K562 (cell line): ENCODE results near the gene ECD. TPM values are rescaled to one million over a fixed set of nuclear protein-coding genes. Genes with fewer than 3 reads are reported as not detected.

Experiments used
- ATAC-seq: fragments of 200-7000 bp; cut with Tn5 transposase; 3 replicates; pipeline ENCODE4 v1.9.1; 2020; ENCODE audit warnings: moderate library complexity
- BruUV-seq: library from RNA; stranded (reverse); fragments of 400-500 nt; replicated peaks from 2 replicates; lab custom pipeline; 2021; lab: Mats Ljungman, UMichigan
- CTCF ChIA-PET: fragments of 300-600 bp; formaldehyde crosslinking; extraction: SDS; loops from one replicate; lab custom pipeline; 2021; ENCODE audit warnings: low intra/inter-chr PET ratio; lab: Yijun Ruan, JAX
- POLR2A ChIA-PET: fragments of 300-600, 350-650 bp; sonication (Branson Sonifier 250); formaldehyde crosslinking; extraction: SDS; loops from one replicate; lab custom pipeline; 2021; ENCODE audit warnings: antibody characterized with exemption, inconsistent platforms; lab: Yijun Ruan, JAX
- DNase-seq, 4 experiments: peaks; one replicate each; pipeline versions ENCODE4 v3.0.0 to v3.0.0-alpha.2; 2011 to 2018; ENCODE audit warnings: low spot score in 3 of 4, mixed read lengths in 3 of 4; ENCODE audit errors: extremely low read depth in 1 of 4
- FAIRE-seq: peaks from 2 replicates; lab custom pipeline; 2011; peaks lifted over from hg19 to GRCh38; lab: Jason Lieb, UNC
- H2AFZ ChIP-seq: 2 replicates; pipeline ENCODE4 v1.6.0; 2011; ENCODE audit warnings: low read depth, low read length, control low read depth, inconsistent platforms
- H3K27ac ChIP-seq: fragments of 200-600 bp; 3 replicates; pipeline ENCODE4 v1.8.0; 2011; ENCODE audit warnings: low read depth, mild to moderate bottlenecking, control low read depth, inconsistent platforms, low read length, moderate library complexity, mixed read lengths; ENCODE audit errors: extremely low read depth
- H3K27me3 ChIP-seq, 2 experiments: fragments of 300-600 bp in 1 of 2; 2 replicates in 1 of 2; 3 replicates in 1 of 2; pipeline versions ENCODE4 v1.6.0 to v1.8.0; 2011; ENCODE audit warnings: inconsistent platforms in 2 of 2, low read length in 2 of 2, mild to moderate bottlenecking in 1 of 2, mixed read lengths in 1 of 2, moderate library complexity in 1 of 2; ENCODE audit not compliant: control insufficient read depth in 2 of 2, insufficient read depth in 2 of 2
- H3K36me3 ChIP-seq: fragments of 300-600 bp; 3 replicates; pipeline ENCODE4 v1.8.0; 2011; ENCODE audit warnings: mild to moderate bottlenecking, low read length, inconsistent platforms; ENCODE audit not compliant: control insufficient read depth, insufficient read depth
- H3K4me1 ChIP-seq, 2 experiments: fragments of 200-600 bp in 1 of 2; replicated peaks in 1 of 2; 2 replicates in 1 of 2; 3 replicates in 1 of 2; pipeline versions ENCODE4 v1.5.1 to v1.8.0; 2011; ENCODE audit warnings: inconsistent platforms in 2 of 2, low read length in 2 of 2, mild to moderate bottlenecking in 1 of 2, mixed read lengths in 1 of 2, moderate library complexity in 1 of 2; ENCODE audit not compliant: control insufficient read depth in 2 of 2, insufficient read depth in 2 of 2
- H3K4me2 ChIP-seq: 2 replicates; pipeline ENCODE4 v1.6.1; 2011; ENCODE audit warnings: low read length, control low read depth, inconsistent platforms, mixed read lengths; ENCODE audit not compliant: insufficient read depth
- H3K4me3 ChIP-seq: fragments of 200-600 bp; sonication (generic), shearing (Covaris generic); 2 replicates; pipeline ENCODE4 v1.5.1; 2016; ENCODE audit warnings: control low read depth, inconsistent platforms
- H3K79me2 ChIP-seq: fragments of 200-600 bp; 3 replicates; pipeline ENCODE4 v1.8.0; 2011; ENCODE audit warnings: low read length, inconsistent platforms; ENCODE audit not compliant: control insufficient read depth, insufficient read depth
- H3K9ac ChIP-seq, 2 experiments: 2 replicates each; pipeline versions ENCODE4 v1.6.0 to v1.6.1; 2011; ENCODE audit warnings: low read depth in 2 of 2, low read length in 2 of 2, control low read depth in 1 of 2, inconsistent platforms in 1 of 2, mild to moderate bottlenecking in 1 of 2, mixed read lengths in 1 of 2; ENCODE audit not compliant: insufficient read depth in 1 of 2
- H3K9me1 ChIP-seq: one replicate; pipeline ENCODE4 v1.6.0; 2011; ENCODE audit warnings: inconsistent platforms, mild to moderate bottlenecking, low read length, moderate library complexity; ENCODE audit not compliant: control insufficient read depth, insufficient read depth
- H3K9me3 ChIP-seq: replicated peaks from 2 replicates; pipeline ENCODE4 v1.5.1; 2011; ENCODE audit warnings: low read depth, low read length, inconsistent platforms; ENCODE audit not compliant: control insufficient read depth, insufficient read depth
- H4K20me1 ChIP-seq: replicated peaks from 2 replicates; pipeline ENCODE4 v1.6.1; 2011; ENCODE audit warnings: low read length, inconsistent platforms, mixed read lengths; ENCODE audit not compliant: control insufficient read depth, insufficient read depth
- BMI1 ChIP-seq: fragments of 150-350 bp; IDR thresholded peaks from 2 replicates; pipeline ENCODE4 v1.6.1; 2014; ENCODE audit warnings: low read length
- CEBPG ChIP-seq, 3 experiments: fragments of 200-800 bp in 1 of 3; sonication (Bioruptor generic) in 1 of 3; sonication (generic) in 1 of 3; formaldehyde crosslinking in 1 of 3; IDR thresholded peaks in 2 of 3; conservative IDR thresholded peaks in 1 of 3; 2 replicates each; pipeline versions ENCODE4 v1.6.1 to v1.8.0; 2016 to 2022; ENCODE audit warnings: missing compliant biosample characterization in 2 of 3, missing genetic modification characterization in 2 of 3, mild to moderate bottlenecking in 1 of 3, missing genetic modification reagents in 1 of 3
- RBM25 ChIP-seq: fragments of 200-400 bp; formaldehyde crosslinking; IDR thresholded peaks from 2 replicates; pipeline ENCODE4 v1.6.1; 2018; ENCODE audit warnings: low read length, low read depth, moderate library complexity; ENCODE audit not compliant: severe bottlenecking
- ZNF121 ChIP-seq: sonication (generic); formaldehyde crosslinking; conservative IDR thresholded peaks from 2 replicates; pipeline ENCODE4 v1.8.0; 2022; ENCODE audit warnings: missing genetic modification reagents
- ZNF175 ChIP-seq: fragments of 200-800 bp; sonication (Bioruptor generic); IDR thresholded peaks from 2 replicates; pipeline ENCODE4 v1.6.1; 2016; ENCODE audit warnings: low read depth, mild to moderate bottlenecking, missing genetic modification characterization, missing compliant biosample characterization
- in situ Hi-C: fragments of 300-500 bp; cut with MboI; formaldehyde crosslinking; loops from 4 replicates; pipeline ENCODE4 v1.15.0; 2018; ENCODE audit warnings: inconsistent platforms, mixed read lengths
- intact Hi-C: fragments of 100-400 bp; cut with micrococcal nuclease; formaldehyde crosslinking; loops from 2 replicates; pipeline ENCODE4 v1.14.2; 2022
- polyA plus RNA-seq, 8 experiments: library from polyadenylated mRNA; depleted of rRNA in 4 of 8; stranded (reverse) in 5 of 8; unstranded in 3 of 8; fragments of >200 nt; fragmentation: Nextera tagmentation in 2 of 8; fragmentation: Illumina TruSeq in 1 of 8; extraction: Ambion mirVana in 2 of 8; extraction: Trizol in 1 of 8; gene quantifications; 2 replicates each; pipeline versions ENCODE4 v1.2.1 to v1.2.3, GENCODE V29; 2011 to 2014; ENCODE audit warnings: inconsistent platforms in 1 of 8, missing spikeins in 1 of 8
- total RNA-seq, 7 experiments: library from RNA; depleted of rRNA in 6 of 7; stranded (reverse); fragments of >200 nt in 6 of 7; fragmentation: Illumina TruSeq in 2 of 7; extraction: Trizol in 2 of 7; gene quantifications; 2 replicates each; pipeline versions ENCODE4 v1.2.1 to v1.2.3, GENCODE V29; 2011 to 2021; ENCODE audit warnings: low replicate concordance in 1 of 7
- TF ChIP-seq, protein P1 (sequence below), 2 experiments: fragments of 150-350 bp in 1 of 2; IDR thresholded peaks; 2 replicates each; pipeline ENCODE4 v1.6.1; 2012 to 2016; ENCODE audit warnings: low read depth in 2 of 2, low read length in 2 of 2, mild to moderate bottlenecking in 1 of 2, moderate library complexity in 1 of 2

ECD gene
- total and polyA plus RNA-seq, 9 of the 15 experiments (the other 6 are each of a cell fraction or from before 2014, with no cell fraction given) = 33.5 to 79.9 (median 53.2) TPM

- Histone ChIP-seq H3K4me1 (peaks cover 0 to 3% of the 10 kb centered on the region in 2 experiments; a peak in 1 of 5 replicates), H3K4me2 (no peak overlapping the region), H3K27ac (no peak overlapping the region), H3K9me1 (no peaks in the 10 kb centered on the region), H3K9ac (no peak overlapping the region), H4K20me1 (no peaks in the 10 kb centered on the region), H3K27me3 (no peaks in the 10 kb centered on the region), H3K9me3 (no peaks in the 10 kb centered on the region), H3K79me2 (peaks cover 9% of the 10 kb centered on the region; the same call in 2 of the 3 replicates), H2AFZ (no peak overlapping the region), H3K4me3 (no peak overlapping the region), H3K36me3 (no peaks in the 10 kb centered on the region)
- no peak for ATAC-seq
- intact Hi-C loops = no loop called here
- no peak for FAIRE-seq
- no TSS peak for BruUV-seq
- ChIA-PET CTCF (no interaction called here), POLR2A (interaction anchor here (0.6 kb wide), 1 partner anchor 99 kb away, joined by 3 read pairs; no protein-coding TSS in a partner anchor)
- in situ Hi-C loops = no loop called here
- no peak for DNase-seq
- peak; percentile 71 for TF ChIP-seq ZNF121 (CRISPR knock-in tag)
- TF ChIP-seq BMI1 = no peak
- TF ChIP-seq RBM25 = peak; percentile 64
- TF ChIP-seq ZNF175 (CRISPR knock-in tag) = peak; percentile 55; the same call in 1 of the 2 replicates
- TF ChIP-seq, protein P1, sequence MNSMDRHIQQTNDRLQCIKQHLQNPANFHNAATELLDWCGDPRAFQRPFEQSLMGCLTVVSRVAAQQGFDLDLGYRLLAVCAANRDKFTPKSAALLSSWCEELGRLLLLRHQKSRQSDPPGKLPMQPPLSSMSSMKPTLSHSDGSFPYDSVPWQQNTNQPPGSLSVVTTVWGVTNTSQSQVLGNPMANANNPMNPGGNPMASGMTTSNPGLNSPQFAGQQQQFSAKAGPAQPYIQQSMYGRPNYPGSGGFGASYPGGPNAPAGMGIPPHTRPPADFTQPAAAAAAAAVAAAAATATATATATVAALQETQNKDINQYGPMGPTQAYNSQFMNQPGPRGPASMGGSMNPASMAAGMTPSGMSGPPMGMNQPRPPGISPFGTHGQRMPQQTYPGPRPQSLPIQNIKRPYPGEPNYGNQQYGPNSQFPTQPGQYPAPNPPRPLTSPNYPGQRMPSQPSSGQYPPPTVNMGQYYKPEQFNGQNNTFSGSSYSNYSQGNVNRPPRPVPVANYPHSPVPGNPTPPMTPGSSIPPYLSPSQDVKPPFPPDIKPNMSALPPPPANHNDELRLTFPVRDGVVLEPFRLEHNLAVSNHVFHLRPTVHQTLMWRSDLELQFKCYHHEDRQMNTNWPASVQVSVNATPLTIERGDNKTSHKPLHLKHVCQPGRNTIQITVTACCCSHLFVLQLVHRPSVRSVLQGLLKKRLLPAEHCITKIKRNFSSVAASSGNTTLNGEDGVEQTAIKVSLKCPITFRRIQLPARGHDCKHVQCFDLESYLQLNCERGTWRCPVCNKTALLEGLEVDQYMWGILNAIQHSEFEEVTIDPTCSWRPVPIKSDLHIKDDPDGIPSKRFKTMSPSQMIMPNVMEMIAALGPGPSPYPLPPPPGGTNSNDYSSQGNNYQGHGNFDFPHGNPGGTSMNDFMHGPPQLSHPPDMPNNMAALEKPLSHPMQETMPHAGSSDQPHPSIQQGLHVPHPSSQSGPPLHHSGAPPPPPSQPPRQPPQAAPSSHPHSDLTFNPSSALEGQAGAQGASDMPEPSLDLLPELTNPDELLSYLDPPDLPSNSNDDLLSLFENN (IDR thresholded peaks at IDR 0.05; ENCODE audit: low read depth in 2 of 2, low read length in 2 of 2) = no peak
- TF ChIP-seq CEBPG (CRISPR knock-in tag; IDR thresholded peaks at IDR 0.05) = no peak
- TF ChIP-seq CEBPG (tag; conservative IDR thresholded peaks at IDR 0.05 in 1 of 2, IDR thresholded peaks at IDR 0.05 in 1 of 2) = peak in 1 of 2 experiments; percentile 65; a peak in 2 of 4 replicates
Measured at GRCh38 chr10:73172867-73173266, 5.1 kb upstream of the ECD start.
